ENCODE results near the gene CACNA2D1. TPM values are rescaled to one million over a fixed set of nuclear protein-coding genes. Genes with fewer than 3 reads are reported as not detected.

The CACNA2D1 gene
- total and polyA plus RNA-seq, 5 experiments from 2014 or later = not detected

DNA sequence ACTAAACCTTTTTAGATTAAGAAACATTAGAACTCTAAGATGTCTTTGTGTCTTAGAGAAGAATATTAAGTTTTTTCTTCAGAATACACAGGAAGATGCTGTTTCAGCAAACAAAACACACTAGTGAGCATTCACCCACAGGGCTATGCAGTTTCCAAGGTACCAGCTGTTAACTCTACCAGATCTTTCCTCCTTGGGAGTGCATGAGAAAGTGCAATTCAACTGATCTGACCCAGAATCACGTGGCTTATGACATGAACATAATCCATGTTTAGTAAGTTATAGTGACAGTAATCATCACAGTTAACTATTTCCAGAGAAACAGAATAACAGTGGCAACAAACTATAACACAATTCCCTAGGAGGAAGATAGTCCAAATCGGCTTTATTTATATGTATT is 270.7 kb downstream of the CACNA2D1 start:
- Mint-ChIP-seq H3K4me1 (no peaks in the 10 kb centered on the region), H3K27ac (no peak overlapping the region), H3K9me3 (peaks cover 0 to 6% (median 0%) of the 10 kb centered on the region in 9 donors), H3K36me3 (no peaks in the 10 kb centered on the region), H3K4me3 (no peak overlapping the region), H3K27me3 (peaks cover 0 to 2% (median 0%) of the 10 kb centered on the region in 5 donors)
- DNase-seq (no peak), ATAC-seq (no peak)
- POLR2A ChIA-PET = no interaction called here

DNA sequence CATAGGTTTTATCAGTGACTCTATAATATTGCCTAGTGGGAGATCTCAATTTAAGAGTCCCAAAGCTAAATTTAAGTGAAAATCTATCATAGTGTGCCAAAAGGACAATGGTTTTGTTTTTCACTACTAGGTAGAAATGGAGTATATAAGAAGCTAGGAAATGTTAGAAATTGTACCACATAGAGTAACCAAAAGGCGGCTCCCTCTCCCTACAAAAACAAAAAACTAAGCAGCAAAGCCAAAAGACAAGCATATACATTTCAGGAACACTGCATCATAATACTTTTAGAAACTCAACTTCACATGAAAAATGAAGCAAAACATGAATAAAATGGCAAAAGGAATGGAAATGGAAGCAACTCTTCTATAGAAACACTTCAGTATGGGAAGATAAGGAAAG is 271.6 kb downstream of the CACNA2D1 start:
- no peak overlapping the region for H3K4me3 Mint-ChIP-seq
- ATAC-seq = no peak
- H3K27ac Mint-ChIP-seq = no peak overlapping the region
- H3K9me3 Mint-ChIP-seq = peaks cover 0 to 6% (median 0%) of the 10 kb centered on the region in 9 donors
- no peaks in the 10 kb centered on the region for H3K36me3 Mint-ChIP-seq
- peaks cover 0 to 2% (median 0%) of the 10 kb centered on the region in 5 donors for H3K27me3 Mint-ChIP-seq
- no peaks in the 10 kb centered on the region for H3K4me1 Mint-ChIP-seq
- POLR2A ChIA-PET = no interaction called here
- no peak for DNase-seq

DNA sequence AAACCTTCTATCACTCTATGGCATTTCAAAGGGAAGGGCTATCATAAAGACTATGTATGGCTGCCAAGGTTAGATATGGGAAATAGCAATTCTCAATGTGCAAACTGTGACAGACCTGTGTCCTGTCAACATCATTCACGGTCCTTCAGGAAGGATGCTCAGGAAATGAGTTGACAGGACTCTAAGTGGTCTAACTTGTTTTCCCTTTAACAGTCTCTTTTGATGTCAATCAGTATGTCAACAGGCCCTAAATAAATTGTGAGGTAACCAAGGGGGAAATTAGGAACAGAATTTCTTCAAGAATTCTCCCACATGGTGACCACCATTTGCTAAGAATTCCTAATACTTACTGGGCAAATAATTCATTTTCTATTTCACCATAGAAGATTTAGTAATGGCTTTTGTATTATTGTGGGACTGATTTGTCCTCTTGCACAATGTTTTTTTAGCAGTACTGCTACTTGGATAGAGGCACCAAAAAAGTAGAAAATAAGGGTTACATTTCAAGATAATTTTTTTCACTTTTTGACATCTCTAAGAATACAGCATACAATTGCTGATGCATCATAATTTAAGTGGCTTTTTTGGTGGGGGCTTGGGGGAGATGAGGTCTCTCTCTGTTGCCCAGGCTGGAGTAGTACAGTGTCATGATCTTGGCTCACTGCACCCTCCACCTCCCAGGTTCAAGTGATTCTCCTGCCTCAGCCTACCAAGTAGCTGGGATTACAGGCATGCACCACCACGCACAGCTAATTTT is 275.8 kb downstream of the CACNA2D1 start:
- Mint-ChIP-seq H3K4me3 (no peak overlapping the region), H3K9me3 (peaks cover 0 to 6% (median 0%) of the 10 kb centered on the region in 9 donors), H3K27me3 (peaks cover 0 to 2% (median 0%) of the 10 kb centered on the region in 5 donors), H3K27ac (no peak overlapping the region), H3K36me3 (no peaks in the 10 kb centered on the region), H3K4me1 (no peaks in the 10 kb centered on the region)
- DNase-seq = no peak
- POLR2A ChIA-PET = no interaction called here
- ATAC-seq = no peak

DNA sequence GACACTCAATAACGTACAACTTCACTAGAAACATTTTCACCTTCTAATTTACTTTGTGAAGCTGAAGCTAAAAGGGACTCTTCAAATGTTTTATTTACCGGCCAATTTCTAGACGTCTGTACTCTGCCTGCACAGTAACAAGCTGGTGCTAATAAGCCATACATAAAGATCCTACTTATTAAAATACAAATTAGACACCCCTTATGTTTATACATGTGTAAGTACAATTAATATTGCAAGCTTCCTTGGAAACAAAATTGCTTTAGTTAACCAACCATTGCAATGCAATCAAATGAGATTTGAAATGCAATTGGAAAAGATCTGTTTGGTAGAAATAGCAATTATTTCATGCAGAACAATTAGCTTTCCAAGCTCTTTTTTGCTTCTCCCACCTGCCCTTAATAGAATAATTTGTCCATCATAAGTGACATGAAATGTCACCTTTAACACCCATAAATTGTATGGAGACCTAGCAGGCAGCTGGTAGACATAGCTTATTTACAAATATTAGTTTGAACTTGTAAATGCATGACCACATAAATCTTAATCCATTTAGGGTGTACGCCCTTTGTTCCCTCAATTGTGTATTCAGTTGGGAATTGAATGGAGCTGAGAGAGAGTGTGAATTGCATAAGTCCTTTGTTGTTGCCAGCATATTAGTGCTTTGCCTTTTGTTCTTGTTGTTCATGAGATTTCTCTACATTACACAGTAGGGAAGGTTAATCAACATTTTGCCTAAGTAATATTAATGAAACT is 277.1 kb downstream of the CACNA2D1 start:
- no peak for ATAC-seq
- H3K4me1 Mint-ChIP-seq = no peaks in the 10 kb centered on the region
- no peak overlapping the region for H3K27ac Mint-ChIP-seq
- no peaks in the 10 kb centered on the region for H3K36me3 Mint-ChIP-seq
- no peaks in the 10 kb centered on the region for H3K27me3 Mint-ChIP-seq
- POLR2A ChIA-PET = no interaction called here
- DNase-seq = no peak
- no peak overlapping the region for H3K4me3 Mint-ChIP-seq
- H3K9me3 Mint-ChIP-seq = peaks cover 0 to 2% (median 0%) of the 10 kb centered on the region in 9 donors

DNA sequence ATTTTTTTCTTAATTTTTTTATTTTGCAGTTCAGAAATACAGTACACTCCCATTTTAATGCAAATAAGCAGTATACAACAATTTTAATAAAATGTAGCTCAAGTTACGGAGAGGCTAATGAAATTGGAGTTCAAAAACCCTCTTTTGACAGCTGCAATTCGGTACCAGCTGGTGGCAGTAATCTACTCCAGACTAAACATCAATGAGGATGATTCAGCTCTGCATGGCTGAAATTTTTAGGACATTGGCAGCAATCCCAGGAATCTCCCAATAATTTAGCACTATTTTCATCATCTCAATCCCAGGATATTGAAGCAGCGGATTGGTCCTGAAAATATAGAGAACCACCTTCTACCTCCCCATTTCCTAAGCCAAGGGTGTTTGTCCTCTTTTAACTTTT is 278.8 kb downstream of the CACNA2D1 start:
- no peak for DNase-seq
- Mint-ChIP-seq H3K9me3 (peaks cover 0 to 2% (median 0%) of the 10 kb centered on the region in 9 donors), H3K27ac (no peak overlapping the region), H3K4me3 (no peak overlapping the region), H3K4me1 (no peaks in the 10 kb centered on the region), H3K36me3 (no peaks in the 10 kb centered on the region), H3K27me3 (no peaks in the 10 kb centered on the region)
- POLR2A ChIA-PET = no interaction called here
- ATAC-seq = no peak

DNA sequence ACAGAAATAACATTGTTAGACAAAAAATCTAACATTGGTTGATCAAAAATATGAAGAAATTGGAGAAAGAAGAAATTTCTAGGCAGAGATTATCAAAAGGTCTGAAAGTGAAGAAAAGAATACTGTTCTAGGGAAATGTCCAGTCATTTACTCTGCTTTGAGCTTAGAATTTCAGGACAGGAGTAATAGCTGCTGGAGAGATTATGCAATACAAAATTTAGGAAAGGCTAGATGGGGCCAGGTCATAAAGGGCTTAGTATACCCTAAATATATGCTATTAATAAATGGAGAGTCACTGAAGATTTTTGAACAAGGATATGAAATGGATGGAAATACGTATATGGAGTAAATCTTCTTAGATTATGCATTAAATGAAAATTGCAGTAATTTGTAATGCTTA is 279.2 kb downstream of the CACNA2D1 start:
- Mint-ChIP-seq H3K9me3 (peaks cover 0 to 2% (median 0%) of the 10 kb centered on the region in 9 donors), H3K36me3 (no peaks in the 10 kb centered on the region), H3K4me1 (no peaks in the 10 kb centered on the region), H3K27ac (no peak overlapping the region), H3K4me3 (no peak overlapping the region), H3K27me3 (no peaks in the 10 kb centered on the region)
- DNase-seq (no peak), ATAC-seq (no peak)
- POLR2A ChIA-PET = no interaction called here

DNA sequence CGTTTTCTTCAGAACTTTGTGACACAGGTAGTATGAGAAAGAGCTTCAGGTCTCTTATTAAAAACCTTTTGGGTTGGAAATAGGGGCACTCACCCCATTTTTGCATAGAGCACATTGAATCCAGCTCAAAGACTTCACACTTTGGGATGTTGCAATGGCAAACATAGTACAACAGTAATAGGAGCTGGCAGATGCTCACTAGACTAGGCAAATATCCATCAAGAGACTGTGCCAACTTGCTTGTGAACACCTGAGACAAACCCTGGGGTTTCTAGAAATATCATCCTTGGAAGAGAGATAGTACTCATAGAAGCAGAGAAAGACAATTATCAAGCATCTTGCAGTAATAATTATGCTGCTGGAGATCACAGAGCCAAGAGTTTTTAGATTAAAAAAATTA is 280.0 kb downstream of the CACNA2D1 start:
- H3K4me1 Mint-ChIP-seq = no peaks in the 10 kb centered on the region
- no peak for DNase-seq
- peaks cover 0 to 3% (median 0%) of the 10 kb centered on the region in 9 donors for H3K9me3 Mint-ChIP-seq
- H3K4me3 Mint-ChIP-seq = no peak overlapping the region
- no peak overlapping the region for H3K27ac Mint-ChIP-seq
- no peaks in the 10 kb centered on the region for H3K27me3 Mint-ChIP-seq
- POLR2A ChIA-PET = no interaction called here
- ATAC-seq = no peak
- H3K36me3 Mint-ChIP-seq = no peaks in the 10 kb centered on the region

DNA sequence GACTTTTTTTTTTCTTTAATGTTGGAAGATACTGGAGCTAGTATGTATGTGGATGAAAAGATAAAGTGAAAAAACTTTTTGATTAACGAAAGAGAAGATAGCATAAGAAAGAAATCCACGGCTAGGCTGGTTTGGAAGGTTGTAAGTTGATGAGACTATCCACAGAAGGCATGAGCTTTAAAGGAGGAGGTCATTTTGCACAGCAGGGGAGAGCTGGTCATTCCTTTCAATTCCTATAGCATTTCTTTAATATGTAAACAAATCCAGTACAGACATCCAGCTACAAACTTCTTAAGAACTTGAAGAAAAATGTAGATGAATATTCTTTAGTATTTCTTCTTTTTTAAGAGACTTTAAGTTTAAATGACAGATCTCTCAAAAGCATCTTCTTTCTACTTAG is 281.3 kb downstream of the CACNA2D1 start:
- ATAC-seq = no peak
- H3K36me3 Mint-ChIP-seq = no peaks in the 10 kb centered on the region
- POLR2A ChIA-PET = no interaction called here

DNA sequence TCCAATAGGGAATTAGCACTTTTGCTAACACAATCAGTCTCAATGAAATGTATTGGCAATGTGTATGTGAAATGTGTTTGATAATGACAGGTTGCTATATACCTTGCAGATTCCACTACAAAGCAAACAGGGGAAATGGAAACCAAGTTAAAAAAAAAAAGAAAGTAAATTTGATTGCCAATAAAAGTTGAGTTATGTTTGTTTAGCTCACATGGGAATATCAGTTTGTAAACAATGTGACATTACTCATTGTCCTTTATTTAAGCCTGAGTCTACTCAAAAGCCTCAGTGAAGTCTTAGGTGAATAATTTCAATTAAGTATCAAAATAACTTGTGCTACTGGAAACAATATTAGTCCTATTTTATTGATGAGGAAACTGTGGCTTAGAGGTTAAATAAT is 285.2 kb downstream of the CACNA2D1 start:
- H3K4me1 Mint-ChIP-seq = no peaks in the 10 kb centered on the region
- no peak overlapping the region for H3K27ac Mint-ChIP-seq
- no peak overlapping the region for H3K4me3 Mint-ChIP-seq
- peaks cover 0 to 3% (median 0%) of the 10 kb centered on the region in 9 donors for H3K9me3 Mint-ChIP-seq
- POLR2A ChIA-PET = no interaction called here
- DNase-seq (no peak), ATAC-seq (no peak)
- H3K36me3 Mint-ChIP-seq = no peaks in the 10 kb centered on the region
- H3K27me3 Mint-ChIP-seq = no peaks in the 10 kb centered on the region

More for the DNA sequence above, 281.3 kb downstream of the CACNA2D1 start:
- no peak for DNase-seq
- Mint-ChIP-seq H3K4me3 (no peak overlapping the region), H3K27ac (no peak overlapping the region), H3K9me3 (peaks cover 0 to 3% (median 0%) of the 10 kb centered on the region in 9 donors), H3K27me3 (no peaks in the 10 kb centered on the region), H3K4me1 (no peaks in the 10 kb centered on the region)

DNA sequence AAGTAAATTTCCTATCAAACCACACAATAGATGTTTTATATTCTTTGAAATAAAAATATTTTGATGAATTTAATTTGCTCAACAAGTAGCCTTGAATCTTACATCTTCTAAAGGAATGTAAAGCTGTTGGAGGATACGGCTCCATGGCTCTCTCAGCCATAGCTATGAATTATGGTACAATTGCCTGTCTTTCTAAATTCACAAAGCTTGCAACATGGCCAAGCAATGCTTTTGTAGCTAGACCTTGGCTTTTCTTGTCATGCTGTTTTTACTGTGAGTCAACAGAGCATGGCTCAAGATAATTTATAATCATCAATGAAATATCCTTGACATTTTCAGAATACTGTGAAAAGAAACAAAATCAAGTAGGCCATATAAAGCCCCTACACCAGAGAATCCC is 286.7 kb downstream of the CACNA2D1 start:
- H3K9me3 Mint-ChIP-seq = peaks cover 0 to 3% (median 0%) of the 10 kb centered on the region in 9 donors
- no peak for ATAC-seq
- H3K27me3 Mint-ChIP-seq = no peaks in the 10 kb centered on the region
- no peaks in the 10 kb centered on the region for H3K4me1 Mint-ChIP-seq
- no peak for DNase-seq
- POLR2A ChIA-PET = no interaction called here
- no peak overlapping the region for H3K4me3 Mint-ChIP-seq
- no peak overlapping the region for H3K27ac Mint-ChIP-seq
- H3K36me3 Mint-ChIP-seq = no peaks in the 10 kb centered on the region

DNA sequence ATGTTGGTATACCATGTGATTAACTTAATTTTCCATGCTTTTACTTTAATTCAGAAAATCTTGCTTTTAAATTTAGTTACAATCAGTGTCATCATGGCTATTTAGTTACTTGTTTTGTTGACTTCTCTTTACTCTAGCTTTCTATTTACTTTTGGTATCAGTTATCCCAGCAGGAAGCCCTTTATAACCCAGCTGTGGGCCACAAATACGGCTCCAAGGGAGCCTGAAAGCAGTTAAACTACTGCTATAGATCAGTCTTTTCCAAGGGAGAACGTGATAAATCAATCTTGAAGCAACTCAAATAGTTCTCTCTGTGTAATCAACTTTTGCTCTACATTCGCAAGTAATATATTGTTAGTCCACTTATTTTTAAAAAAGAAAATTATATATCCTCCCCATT is 287.4 kb downstream of the CACNA2D1 start:
- Mint-ChIP-seq H3K36me3 (no peaks in the 10 kb centered on the region), H3K27me3 (no peaks in the 10 kb centered on the region), H3K9me3 (peaks cover 0 to 3% (median 0%) of the 10 kb centered on the region in 9 donors), H3K4me3 (no peak overlapping the region), H3K27ac (no peak overlapping the region), H3K4me1 (no peaks in the 10 kb centered on the region)
- DNase-seq (no peak), ATAC-seq (no peak)
- POLR2A ChIA-PET = no interaction called here

DNA sequence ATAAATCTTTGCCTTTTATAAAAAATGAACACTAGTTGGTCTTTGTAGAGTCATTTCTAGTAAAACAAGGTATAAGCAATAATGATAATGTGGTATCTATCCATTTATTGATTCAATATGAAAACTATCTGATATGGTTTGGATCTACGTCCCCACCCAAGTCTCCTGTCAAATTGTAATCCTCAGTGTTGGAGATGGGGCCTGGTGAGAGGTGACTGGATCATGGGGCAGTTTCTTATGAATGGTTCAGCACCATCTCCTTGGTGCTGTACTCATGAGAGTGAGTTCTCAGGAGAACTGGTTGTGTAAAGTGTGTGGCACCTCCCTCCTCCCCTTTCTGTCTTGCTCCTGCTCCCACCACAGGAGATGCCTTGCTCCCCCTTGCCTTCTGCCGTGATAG is 288.8 kb downstream of the CACNA2D1 start:
- Mint-ChIP-seq H3K9me3 (peaks cover 0 to 3% (median 0%) of the 10 kb centered on the region in 9 donors), H3K27ac (no peak overlapping the region), H3K4me1 (no peaks in the 10 kb centered on the region), H3K36me3 (no peaks in the 10 kb centered on the region), H3K27me3 (no peaks in the 10 kb centered on the region), H3K4me3 (no peak overlapping the region)
- DNase-seq = no peak
- POLR2A ChIA-PET = no interaction called here
- ATAC-seq = no peak

DNA sequence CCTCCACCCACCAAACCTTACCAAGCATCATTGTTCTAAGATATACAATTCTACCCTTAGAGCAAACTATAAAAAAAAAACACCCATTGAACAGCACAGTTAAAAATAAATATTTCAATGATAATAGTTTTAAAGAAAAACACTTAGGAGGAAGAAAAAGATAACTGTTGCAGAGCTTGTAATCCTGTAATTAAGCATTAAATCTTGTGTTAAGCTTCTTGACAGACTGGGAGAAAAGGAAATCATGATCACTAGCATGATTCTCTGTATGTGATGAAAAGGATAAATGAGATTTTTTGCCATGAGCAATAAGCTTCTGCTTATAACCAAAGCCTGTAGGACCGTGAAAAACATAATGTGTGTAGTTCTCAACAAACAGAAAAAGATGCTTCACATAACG is 289.8 kb downstream of the CACNA2D1 start:
- H3K4me1 Mint-ChIP-seq = no peaks in the 10 kb centered on the region
- H3K9me3 Mint-ChIP-seq = peaks cover 0 to 3% (median 0%) of the 10 kb centered on the region in 9 donors
- POLR2A ChIA-PET = no interaction called here
- H3K27ac Mint-ChIP-seq = no peak overlapping the region
- ATAC-seq = no peak
- H3K36me3 Mint-ChIP-seq = no peaks in the 10 kb centered on the region
- no peak overlapping the region for H3K4me3 Mint-ChIP-seq
- no peaks in the 10 kb centered on the region for H3K27me3 Mint-ChIP-seq
- DNase-seq = no peak

Measured in naive thymus-derived CD8-positive, alpha-beta T cell (primary cell).